HEK293 (cell line): ENCODE data around the gene KCNJ16.

Experiments used
- CTCF ChIA-PET: fragments of 350-600 bp; formaldehyde crosslinking; extraction: SDS; loops from one replicate; lab custom pipeline; 2021; ENCODE audit warnings: antibody characterized with exemption; lab: Yijun Ruan, JAX
- POLR2A ChIA-PET: fragments of 300-600 bp; formaldehyde crosslinking; extraction: SDS; loops from one replicate; lab custom pipeline; 2020; ENCODE audit warnings: antibody characterized with exemption, inconsistent platforms; lab: Yijun Ruan, JAX
- H3K27ac ChIP-seq: fragments of 200-500 bp; sonication (Bioruptor generic); 2 replicates; pipeline ENCODE4 v1.5.1; 2014; ENCODE audit warnings: low read depth, low read length, control low read depth, inconsistent platforms; ENCODE audit errors: extremely low read depth
- H3K36me3 ChIP-seq, 2 experiments: fragments of 200-500 bp in 1 of 2; sonication (Bioruptor generic) in 1 of 2; 1 replicate in 1 of 2; 2 replicates in 1 of 2; pipeline ENCODE4 v1.5.1; 2014 to 2017; ENCODE audit warnings: inconsistent platforms in 2 of 2, low read length in 2 of 2; ENCODE audit not compliant: control insufficient read depth in 2 of 2, insufficient read depth in 1 of 2
- H3K4me1 ChIP-seq: fragments of 200-500 bp; sonication (Bioruptor generic); 2 replicates; pipeline ENCODE4 v1.5.1; 2014; ENCODE audit warnings: mild to moderate bottlenecking, low read length, inconsistent platforms; ENCODE audit not compliant: control insufficient read depth, insufficient read depth
- H3K4me3 ChIP-seq: 2 replicates; pipeline ENCODE4 v1.5.1; 2011; ENCODE audit warnings: low read depth, mild to moderate bottlenecking, control low read depth, low read length, moderate library complexity
- H3K9me3 ChIP-seq: fragments of 200-500 bp; sonication (Bioruptor generic); 2 replicates; pipeline ENCODE4 v1.5.1; 2014; ENCODE audit warnings: low read depth, low read length, inconsistent platforms; ENCODE audit not compliant: control insufficient read depth, insufficient read depth
- CTCF ChIP-seq: fragments of 450-650 bp; formaldehyde crosslinking; IDR thresholded peaks from 2 replicates; pipeline ENCODE4 v1.5.1; 2016; ENCODE audit warnings: missing biosample characterization, missing genetic modification characterization
- GLI4 ChIP-seq: fragments of 450-650 bp; formaldehyde crosslinking; IDR thresholded peaks from 2 replicates; pipeline ENCODE4 v1.5.1; 2016; ENCODE audit warnings: missing biosample characterization, missing genetic modification characterization
- HIC1 ChIP-seq: fragments of 450-650 bp; formaldehyde crosslinking; IDR thresholded peaks from 2 replicates; pipeline ENCODE4 v1.5.1; 2016; ENCODE audit warnings: missing biosample characterization, missing genetic modification characterization
- HOXC10 ChIP-seq: sonication (generic); formaldehyde crosslinking; IDR thresholded peaks from 2 replicates; pipeline ENCODE4 v1.8.1; 2023; ENCODE audit warnings: mild to moderate bottlenecking, missing genetic modification reagents
- KLF17 ChIP-seq: fragments of 450-650 bp; formaldehyde crosslinking; IDR thresholded peaks from 2 replicates; pipeline ENCODE4 v1.5.1; 2016; ENCODE audit warnings: missing biosample characterization, missing genetic modification characterization
- SALL2 ChIP-seq: fragments of 450-650 bp; formaldehyde crosslinking; IDR thresholded peaks from 2 replicates; pipeline ENCODE4 v1.5.0; 2017; ENCODE audit warnings: missing biosample characterization, mild to moderate bottlenecking, missing genetic modification characterization, borderline replicate concordance
- SCRT2 ChIP-seq: fragments of 450-650 bp; formaldehyde crosslinking; IDR thresholded peaks from 2 replicates; pipeline ENCODE4 v1.5.1; 2016; ENCODE audit warnings: missing biosample characterization, missing genetic modification characterization
- TRIM28 ChIP-seq: IDR thresholded peaks from 2 replicates; pipeline ENCODE4 v1.6.1; 2011; ENCODE audit warnings: low read length, control low read depth, borderline replicate concordance
- ZBTB17 ChIP-seq: fragments of 450-650 bp; formaldehyde crosslinking; IDR thresholded peaks from 2 replicates; pipeline ENCODE4 v1.5.1; 2016; ENCODE audit warnings: missing biosample characterization, missing genetic modification characterization
- ZBTB8A ChIP-seq: fragments of 450-650 bp; formaldehyde crosslinking; IDR thresholded peaks from 2 replicates; pipeline ENCODE4 v1.5.1; 2016; ENCODE audit warnings: missing biosample characterization, missing genetic modification characterization
- ZNF121 ChIP-seq: fragments of 450-650 bp; formaldehyde crosslinking; IDR thresholded peaks from 2 replicates; pipeline ENCODE4 v1.5.1; 2016; ENCODE audit warnings: missing biosample characterization, missing genetic modification characterization
- ZNF155 ChIP-seq: fragments of 450-650 bp; formaldehyde crosslinking; IDR thresholded peaks from 2 replicates; pipeline ENCODE4 v1.5.1; 2016; ENCODE audit warnings: missing biosample characterization, missing genetic modification characterization
- ZNF19 ChIP-seq: fragments of 450-650 bp; formaldehyde crosslinking; IDR thresholded peaks from 2 replicates; pipeline ENCODE4; 2016; ENCODE audit warnings: missing biosample characterization, missing genetic modification characterization, low read depth
- ZNF354C ChIP-seq: fragments of 450-650 bp; formaldehyde crosslinking; IDR thresholded peaks from 2 replicates; pipeline ENCODE4 v1.5.1; 2016; ENCODE audit warnings: missing biosample characterization, missing genetic modification characterization, low read depth, borderline replicate concordance
- ZNF37A ChIP-seq: fragments of 450-650 bp; IDR thresholded peaks from 2 replicates; pipeline ENCODE4 v1.5.1; 2018; ENCODE audit warnings: missing biosample characterization, missing genetic modification characterization
- ZNF518A ChIP-seq: fragments of 450-650 bp; formaldehyde crosslinking; conservative IDR thresholded peaks from 2 replicates; pipeline ENCODE4 v1.5.1; 2016; ENCODE audit warnings: low read depth, missing biosample characterization, missing genetic modification characterization
- ZNF521 ChIP-seq: fragments of 450-650 bp; formaldehyde crosslinking; IDR thresholded peaks from 2 replicates; pipeline ENCODE4 v1.5.1; 2017; ENCODE audit warnings: missing biosample characterization, mild to moderate bottlenecking, missing genetic modification characterization
- ZNF548 ChIP-seq: fragments of 450-650 bp; formaldehyde crosslinking; IDR thresholded peaks from 2 replicates; pipeline ENCODE4 v1.5.1; 2016; ENCODE audit warnings: missing biosample characterization, missing genetic modification characterization
- ZNF549 ChIP-seq: fragments of 450-650 bp; IDR thresholded peaks from 2 replicates; pipeline ENCODE4 v1.5.1; 2018; ENCODE audit warnings: missing biosample characterization, missing genetic modification characterization, mild to moderate bottlenecking, inconsistent platforms, moderate library complexity
- ZNF571 ChIP-seq: fragments of 450-650 bp; formaldehyde crosslinking; IDR thresholded peaks from 2 replicates; pipeline ENCODE4 v1.5.0; 2017; ENCODE audit warnings: missing biosample characterization, missing genetic modification characterization
- ZNF776 ChIP-seq: fragments of 450-650 bp; formaldehyde crosslinking; IDR thresholded peaks from 2 replicates; pipeline ENCODE4 v1.5.0; 2017; ENCODE audit warnings: missing biosample characterization, missing genetic modification characterization, borderline replicate concordance
- ZSCAN23 ChIP-seq: fragments of 450-650 bp; formaldehyde crosslinking; IDR thresholded peaks from 2 replicates; pipeline ENCODE4 v1.5.1; 2016; ENCODE audit warnings: missing biosample characterization, missing genetic modification characterization
- ZSCAN5A ChIP-seq: fragments of 450-650 bp; formaldehyde crosslinking; IDR thresholded peaks from 2 replicates; pipeline ENCODE4 v1.5.1; 2016; ENCODE audit warnings: missing biosample characterization, missing genetic modification characterization
- ZXDB ChIP-seq: fragments of 450-650 bp; formaldehyde crosslinking; IDR thresholded peaks from 2 replicates; pipeline ENCODE4 v1.5.1; 2016; ENCODE audit warnings: missing biosample characterization, missing genetic modification characterization

Gene KCNJ16

GRCh38 chr17:70050931-70051330, 24.1 kb upstream of the KCNJ16 start:
- H3K27ac ChIP-seq = no peak overlapping the region
- H3K4me1 ChIP-seq = no peaks in the 10 kb centered on the region
- H3K4me3 ChIP-seq = no peak overlapping the region
- no peaks in the 10 kb centered on the region for H3K9me3 ChIP-seq
- TF ChIP-seq ZNF37A (no peak), SCRT2 (tag by site-specific recombination) (no peak), ZNF155 (no peak), GLI4 (tag by site-specific recombination) (no peak), CTCF (tag by site-specific recombination) (no peak), ZNF521 (tag by site-specific recombination) (no peak), ZNF354C (no peak), ZNF549 (tag by site-specific recombination) (no peak), ZSCAN23 (tag by site-specific recombination) (no peak), ZNF548 (tag by site-specific recombination) (no peak), SALL2 (tag by site-specific recombination) (no peak), ZNF571 (no peak), ZNF121 (no peak), KLF17 (no peak), ZSCAN5A (tag by site-specific recombination) (no peak), HOXC10 (CRISPR knock-in tag) (no peak), ZBTB8A (tag by site-specific recombination) (no peak), ZNF776 (tag by site-specific recombination) (no peak), TRIM28 (no peak), ZXDB (tag by site-specific recombination) (no peak)
- CTCF ChIA-PET = interaction anchor here (0.8 kb wide), 1 partner anchor 406 kb away, joined by 3 read pairs; no protein-coding TSS in a partner anchor
- POLR2A ChIA-PET = no interaction called here
- no peaks in the 10 kb centered on the region for H3K36me3 ChIP-seq

- ChIA-PET CTCF (interaction anchor here (0.7 to 1.5 kb wide), 4 partner anchors 18 to 973 kb away, joined by 3 to 4 read pairs (median 3); no protein-coding TSS in a partner anchor), POLR2A (no interaction called here)
- Histone ChIP-seq H3K9me3 (no peaks in the 10 kb centered on the region), H3K4me3 (no peak overlapping the region), H3K27ac (no peak overlapping the region), H3K36me3 (no peaks in the 10 kb centered on the region), H3K4me1 (no peaks in the 10 kb centered on the region)
- TF ChIP-seq TRIM28 = peak; percentile 41; the same call in 1 of the 2 replicates
- TF ChIP-seq ZBTB17 (tag by site-specific recombination) = 0 out of 2 replicates have a peak, but pooled peaks have one; percentile 25
- no peak for TF ChIP-seq ZNF518A (tag by site-specific recombination)
- no peak for TF ChIP-seq HIC1 (tag by site-specific recombination)
- no peak for TF ChIP-seq ZNF19 (tag by site-specific recombination)
Measured at GRCh38 chr17:70053241-70054234, 21.5 kb upstream of the KCNJ16 start.
